GM10847 (cell line): ENCODE data around the gene APOBEC3H.
A peak's percentile ranks its signal among the peaks of the same experiment; 100 is the strongest.

ENCODE experiments used
- POLR2A ChIP-seq: IDR thresholded peaks from 2 replicates; pipeline ENCODE4 v1.6.1; 2011; ENCODE audit not compliant: insufficient read length; ENCODE audit errors: extremely low read depth

Gene APOBEC3H

GRCh38 chr22:39087881-39088684 lies 9.0 kb upstream of the APOBEC3H start:
- TF ChIP-seq POLR2A, result no peak

- no peak for TF ChIP-seq POLR2A
Measured at GRCh38 chr22:39088685-39089032, 8.4 kb upstream of the APOBEC3H start.

- TF ChIP-seq POLR2A, result no peak
Measured at GRCh38 chr22:39089928-39090327, 7.1 kb upstream of the APOBEC3H start.

- TF ChIP-seq POLR2A, result no peak
Measured at GRCh38 chr22:39090426-39091064, 6.5 kb upstream of the APOBEC3H start.

GRCh38 chr22:39091126-39092081 lies 5.6 kb upstream of the APOBEC3H start:
- no peak for TF ChIP-seq POLR2A

- no peak for TF ChIP-seq POLR2A
Measured at GRCh38 chr22:39092111-39092862, 4.8 kb upstream of the APOBEC3H start.

- TF ChIP-seq POLR2A, result no peak
Measured at GRCh38 chr22:39094717-39095389, 2.2 kb upstream of the APOBEC3H start.

- TF ChIP-seq POLR2A, result no peak
Measured at GRCh38 chr22:39095971-39096370, 1.1 kb upstream of the APOBEC3H start.

- TF ChIP-seq POLR2A, result peak; percentile 26
Measured at GRCh38 chr22:39098026-39098425, 982 bp downstream of the APOBEC3H start.

- no peak for TF ChIP-seq POLR2A
Measured at GRCh38 chr22:39098576-39098975, 1.5 kb downstream of the APOBEC3H start.

- TF ChIP-seq POLR2A, result no peak
Measured at GRCh38 chr22:39101226-39101625, 4.2 kb downstream of the APOBEC3H start.

GRCh38 chr22:39103431-39103830 lies 6.4 kb downstream of the APOBEC3H start:
- TF ChIP-seq POLR2A, result no peak

- TF ChIP-seq POLR2A, result no peak
Measured at GRCh38 chr22:39106326-39106725, 9.3 kb downstream of the APOBEC3H start.

GRCh38 chr22:39108487-39108886 lies 11.4 kb downstream of the APOBEC3H start:
- no peak for TF ChIP-seq POLR2A
